ENCODE measurements around the gene IL19. TPM values are rescaled to one million over a fixed set of nuclear protein-coding genes. Genes with fewer than 3 reads are reported as not detected.

The IL19 gene
- total RNA-seq, 1 donor from 2014 or later = not detected

DNA sequence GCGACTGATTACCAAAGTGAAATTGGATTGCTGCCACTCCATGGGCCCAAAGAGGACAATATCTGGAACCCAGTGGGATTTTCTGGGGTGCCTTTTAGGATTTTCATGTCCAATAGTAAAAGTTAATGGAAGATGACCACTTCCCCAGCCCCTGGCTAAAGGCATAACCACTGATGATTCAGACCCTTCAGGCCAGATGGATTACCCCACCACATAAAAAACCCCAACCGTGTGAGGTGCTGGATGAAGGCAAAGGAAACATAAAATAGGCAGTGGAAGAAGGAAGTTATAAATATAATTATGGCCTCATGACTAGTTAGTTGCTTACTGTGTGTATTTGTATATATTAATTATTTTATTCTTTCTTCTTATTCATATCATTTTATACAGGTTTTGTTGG lies 41.9 kb downstream of the IL19 start:
- TF ChIP-seq EZH2phosphoT487 (IDR thresholded peaks at IDR 0.05) = no peak
- TF ChIP-seq EZH2 (IDR thresholded peaks at IDR 0.05) = no peak
- TF ChIP-seq, protein P1, sequence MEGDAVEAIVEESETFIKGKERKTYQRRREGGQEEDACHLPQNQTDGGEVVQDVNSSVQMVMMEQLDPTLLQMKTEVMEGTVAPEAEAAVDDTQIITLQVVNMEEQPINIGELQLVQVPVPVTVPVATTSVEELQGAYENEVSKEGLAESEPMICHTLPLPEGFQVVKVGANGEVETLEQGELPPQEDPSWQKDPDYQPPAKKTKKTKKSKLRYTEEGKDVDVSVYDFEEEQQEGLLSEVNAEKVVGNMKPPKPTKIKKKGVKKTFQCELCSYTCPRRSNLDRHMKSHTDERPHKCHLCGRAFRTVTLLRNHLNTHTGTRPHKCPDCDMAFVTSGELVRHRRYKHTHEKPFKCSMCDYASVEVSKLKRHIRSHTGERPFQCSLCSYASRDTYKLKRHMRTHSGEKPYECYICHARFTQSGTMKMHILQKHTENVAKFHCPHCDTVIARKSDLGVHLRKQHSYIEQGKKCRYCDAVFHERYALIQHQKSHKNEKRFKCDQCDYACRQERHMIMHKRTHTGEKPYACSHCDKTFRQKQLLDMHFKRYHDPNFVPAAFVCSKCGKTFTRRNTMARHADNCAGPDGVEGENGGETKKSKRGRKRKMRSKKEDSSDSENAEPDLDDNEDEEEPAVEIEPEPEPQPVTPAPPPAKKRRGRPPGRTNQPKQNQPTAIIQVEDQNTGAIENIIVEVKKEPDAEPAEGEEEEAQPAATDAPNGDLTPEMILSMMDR (IDR thresholded peaks at IDR 0.05) = no peak
- Histone ChIP-seq H3K27me3 (no peaks in the 10 kb centered on the region), H3K79me2 (ENCODE audit: low read depth) (no peaks in the 10 kb centered on the region), H3K27ac (no peak overlapping the region), H3K9me3 (ENCODE audit: low read depth) (no peaks in the 10 kb centered on the region), H3K4me3 (no peak overlapping the region), H4K20me1 (ENCODE audit: low read depth) (no peaks in the 10 kb centered on the region), H3F3A (ENCODE audit: low read depth) (no peaks in the 10 kb centered on the region), H3K4me1 (no peaks in the 10 kb centered on the region), H3K9ac (no peak overlapping the region), H2AFZ (replicated peaks) (no peak overlapping the region), H3K36me3 (no peaks in the 10 kb centered on the region), H3K4me2 (no peak overlapping the region)
- Mint-ChIP-seq H3K36me3 (no peaks in the 10 kb centered on the region), H3K4me3 (no peak overlapping the region), H3K27ac (no peak overlapping the region), H3K27me3 (ENCODE audit: insufficient read depth, low read depth) (peaks cover 14% of the 10 kb centered on the region), H3K4me1 (no peaks in the 10 kb centered on the region), H3K9me3 (peaks cover 5% of the 10 kb centered on the region)
- DNase-seq (ENCODE audit: low spot score) = no peak

DNA sequence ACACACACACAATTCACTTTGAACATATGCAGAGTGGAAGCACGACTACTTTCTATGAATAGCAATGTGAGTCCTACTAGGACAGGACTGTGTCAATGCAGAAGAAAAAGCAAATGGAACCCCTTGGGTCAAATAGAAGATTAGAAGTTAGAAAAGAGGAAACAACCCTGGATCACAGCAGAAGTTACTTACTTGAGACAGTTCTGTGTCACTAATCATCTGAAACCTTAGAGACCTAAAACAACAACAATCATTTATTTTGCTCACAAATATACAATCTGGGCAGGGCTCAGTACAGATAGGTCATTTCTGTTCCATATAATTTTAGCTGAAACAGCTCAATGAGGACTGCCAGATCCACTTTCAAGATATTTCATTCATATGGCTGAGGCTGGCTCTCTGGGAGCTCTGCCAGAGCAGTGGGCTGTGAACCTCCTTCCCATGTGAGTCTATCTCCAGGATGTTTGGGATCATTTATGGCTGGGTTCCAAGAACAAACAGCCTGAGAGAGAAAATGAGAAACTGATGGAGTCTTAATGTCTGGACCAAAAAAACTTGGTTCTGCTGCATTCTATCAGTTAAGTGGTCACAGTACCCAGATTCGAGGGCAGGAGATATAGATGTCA lies 44.3 kb downstream of the IL19 start:
- Histone ChIP-seq H3K79me2 (ENCODE audit: low read depth) (no peaks in the 10 kb centered on the region), H3K4me1 (no peaks in the 10 kb centered on the region), H2AFZ (replicated peaks) (no peak overlapping the region), H3K4me2 (no peak overlapping the region), H3F3A (ENCODE audit: low read depth) (no peaks in the 10 kb centered on the region), H3K36me3 (no peaks in the 10 kb centered on the region), H4K20me1 (ENCODE audit: low read depth) (no peaks in the 10 kb centered on the region), H3K9ac (no peak overlapping the region), H3K4me3 (no peak overlapping the region), H3K9me3 (ENCODE audit: low read depth) (no peaks in the 10 kb centered on the region), H3K27ac (no peak overlapping the region), H3K27me3 (no peaks in the 10 kb centered on the region)
- H3K36me3 Mint-ChIP-seq = no peaks in the 10 kb centered on the region
- no peak for TF ChIP-seq EZH2 (IDR thresholded peaks at IDR 0.05)
- TF ChIP-seq EZH2phosphoT487 (IDR thresholded peaks at IDR 0.05) = no peak
- TF ChIP-seq, protein P1 (IDR thresholded peaks at IDR 0.05) = no peak
- peaks cover 5% of the 10 kb centered on the region for H3K9me3 Mint-ChIP-seq
- no peak for DNase-seq (ENCODE audit: low spot score)
- peaks cover 6% of the 10 kb centered on the region for H3K27me3 Mint-ChIP-seq (ENCODE audit: insufficient read depth, low read depth)
- H3K27ac Mint-ChIP-seq = no peak overlapping the region
- H3K4me1 Mint-ChIP-seq = no peaks in the 10 kb centered on the region
- H3K4me3 Mint-ChIP-seq = no peak overlapping the region

DNA sequence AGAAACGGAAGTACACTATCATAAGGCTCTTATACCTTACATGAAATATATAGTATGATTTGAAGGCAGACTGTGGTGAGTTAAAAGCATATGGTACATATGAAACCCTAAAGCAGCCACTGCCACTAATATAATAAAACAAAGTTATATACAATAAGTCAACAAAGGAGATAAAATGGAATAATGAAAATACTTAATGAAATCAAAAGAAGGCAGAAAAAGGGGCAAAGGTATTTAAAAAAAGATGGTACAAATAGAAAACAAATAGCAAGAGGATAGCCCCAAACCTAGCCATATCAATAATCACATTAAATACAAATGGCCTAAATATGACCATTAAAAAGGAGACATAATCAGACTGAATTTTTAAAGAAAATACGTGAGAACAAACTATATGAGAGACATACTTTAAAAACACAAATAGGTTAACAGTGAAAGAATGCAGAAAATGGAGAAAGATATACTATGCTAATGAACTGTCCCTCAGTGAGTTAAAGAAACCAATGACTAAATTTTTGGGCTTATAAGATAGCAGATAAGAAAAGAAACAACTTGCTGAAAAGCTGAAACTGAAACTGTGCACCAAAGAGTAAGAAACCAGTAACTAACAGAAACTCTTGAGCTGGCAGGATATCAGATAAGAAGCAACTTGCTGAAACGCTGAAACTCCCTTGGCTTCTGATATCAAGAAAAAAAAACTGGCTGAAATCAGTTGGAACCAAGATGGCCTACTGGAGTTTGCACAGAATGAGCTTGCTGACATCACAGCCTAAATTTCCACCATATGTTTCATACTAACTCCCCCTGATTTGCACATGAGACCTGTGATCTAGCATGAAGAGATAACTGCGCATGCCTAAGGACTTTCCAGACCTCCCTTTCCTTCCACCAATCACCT lies 46.1 kb downstream of the IL19 start:
- Histone ChIP-seq H3F3A (ENCODE audit: low read depth) (no peaks in the 10 kb centered on the region), H3K27ac (no peak overlapping the region), H3K9me3 (ENCODE audit: low read depth) (no peaks in the 10 kb centered on the region), H3K27me3 (no peaks in the 10 kb centered on the region), H2AFZ (replicated peaks) (peak overlapping the region; percentile 51), H3K4me2 (no peak overlapping the region), H4K20me1 (ENCODE audit: low read depth) (no peaks in the 10 kb centered on the region), H3K79me2 (ENCODE audit: low read depth) (no peaks in the 10 kb centered on the region), H3K9ac (no peak overlapping the region), H3K36me3 (no peaks in the 10 kb centered on the region), H3K4me1 (no peaks in the 10 kb centered on the region), H3K4me3 (no peak overlapping the region)
- Mint-ChIP-seq H3K27ac (no peak overlapping the region), H3K27me3 (ENCODE audit: insufficient read depth, low read depth) (peaks cover 3% of the 10 kb centered on the region), H3K9me3 (peaks cover 5% of the 10 kb centered on the region), H3K4me1 (no peaks in the 10 kb centered on the region), H3K36me3 (no peaks in the 10 kb centered on the region), H3K4me3 (no peak overlapping the region)
- TF ChIP-seq EZH2 (IDR thresholded peaks at IDR 0.05) = no peak
- TF ChIP-seq, protein P1 (IDR thresholded peaks at IDR 0.05) = no peak
- TF ChIP-seq EZH2phosphoT487 (IDR thresholded peaks at IDR 0.05) = no peak
- no peak for DNase-seq (ENCODE audit: low spot score)
